TTC549 (cell line): Measurements from ENCODE around the gene OR4D1.
"Not testable (repeated sequence)": the region's sequence is repeated elsewhere in the genome, so short reads cannot be mapped to it uniquely, and the experiment has no call there.

Experiments used
- FAIRE-seq: peaks from 2 replicates; lab custom pipeline; 2012; peaks lifted over from hg19 to GRCh38; lab: Jason Lieb, UNC

Gene OR4D1

GRCh38 chr17:58147930-58148434 lies at the start of gene OR4D1:
Gene OR4D1 (plus strand): TSS chr17:58148384. CDS start chr17:58155154, 6,770 bp downstream.
- FAIRE-seq = no peak

- FAIRE-seq = no peak
Measured at GRCh38 chr17:58100506-58100905, 47.7 kb upstream of the OR4D1 start.

GRCh38 chr17:58101898-58102297 lies 46.3 kb upstream of the OR4D1 start:
- FAIRE-seq = not testable (repeated sequence)

- no peak for FAIRE-seq
Measured at GRCh38 chr17:58105093-58105492, 43.1 kb upstream of the OR4D1 start.

- no peak for FAIRE-seq
Measured at GRCh38 chr17:58107306-58107705, 40.9 kb upstream of the OR4D1 start.

- FAIRE-seq = no peak
Measured at GRCh38 chr17:58109197-58109596, 39.0 kb upstream of the OR4D1 start.

GRCh38 chr17:58110012-58110411 lies 38.2 kb upstream of the OR4D1 start:
- FAIRE-seq = no peak

- no peak for FAIRE-seq
Measured at GRCh38 chr17:58111676-58112075, 36.5 kb upstream of the OR4D1 start.

GRCh38 chr17:58112970-58113631 lies 35.1 kb upstream of the OR4D1 start:
- FAIRE-seq = no peak

GRCh38 chr17:58113947-58114346 lies 34.2 kb upstream of the OR4D1 start:
- FAIRE-seq = no peak

GRCh38 chr17:58117382-58117781 lies 30.8 kb upstream of the OR4D1 start:
- no peak for FAIRE-seq

- no peak for FAIRE-seq
Measured at GRCh38 chr17:58119491-58119890, 28.7 kb upstream of the OR4D1 start.

GRCh38 chr17:58120195-58120822 lies 27.9 kb upstream of the OR4D1 start:
- FAIRE-seq = no peak

- peak; percentile 69 for FAIRE-seq
Measured at GRCh38 chr17:58121925-58122324, 26.3 kb upstream of the OR4D1 start.

GRCh38 chr17:58127846-58128245 lies 20.3 kb upstream of the OR4D1 start:
- FAIRE-seq = no peak

GRCh38 chr17:58132697-58133096 lies 15.5 kb upstream of the OR4D1 start:
- FAIRE-seq = not testable (repeated sequence)

- no peak for FAIRE-seq
Measured at GRCh38 chr17:58136669-58137279, 11.4 kb upstream of the OR4D1 start.

GRCh38 chr17:58141505-58141904 lies 6.7 kb upstream of the OR4D1 start:
- no peak for FAIRE-seq

GRCh38 chr17:58143335-58143734 lies 4.8 kb upstream of the OR4D1 start:
- FAIRE-seq = not testable (repeated sequence)

GRCh38 chr17:58144801-58145200 lies 3.4 kb upstream of the OR4D1 start:
- no peak for FAIRE-seq

GRCh38 chr17:58148609-58149008 lies 425 bp downstream of the OR4D1 start:
- FAIRE-seq = no peak

- no peak for FAIRE-seq
Measured at GRCh38 chr17:58150394-58150793, 2.2 kb downstream of the OR4D1 start.

GRCh38 chr17:58153046-58153445 lies 4.9 kb downstream of the OR4D1 start:
- no peak for FAIRE-seq
